ENCODE data around the gene C19orf73. TPM values are rescaled to one million over a fixed set of nuclear protein-coding genes. Genes with fewer than 3 reads are reported as not detected.
A peak's percentile ranks its signal among the peaks of the same experiment; 100 is the strongest.

The C19orf73 gene
- total and polyA plus RNA-seq, 9 of the 15 experiments (the other 6 are each of a cell fraction or from before 2014, with no cell fraction given), result 0.08 to 7.4 (median 1.4) TPM

GRCh38 chr19:49128545-49129237, 9.7 kb upstream of the C19orf73 start (continued):
- TF ChIP-seq JUND (IDR thresholded peaks at IDR 0.05; ENCODE audit: borderline replicate concordance, low read depth, low read length) (no peak), JUND (tag; IDR thresholded peaks at IDR 0.05; ENCODE audit: borderline replicate concordance, low read depth, low read length) (no peak), TFE3 (CRISPR knock-in tag; IDR thresholded peaks at IDR 0.05) (no peak), ELK3 (CRISPR knock-in tag; IDR thresholded peaks at IDR 0.05) (no peak), SMARCA4 (IDR thresholded peaks at IDR 0.05) (peak; percentile 41; the same call in 1 of the 2 replicates), SUPT5H (IDR thresholded peaks at IDR 0.05) (peak; percentile 64), ZNF324 (CRISPR knock-in tag; IDR thresholded peaks at IDR 0.05) (no peak), SAP30 (IDR thresholded peaks at IDR 0.05; ENCODE audit: borderline replicate concordance, insufficient read depth, low read depth, low read length, poor library complexity, severe bottlenecking) (peak; percentile 4), HMGN3 (IDR thresholded peaks at IDR 0.05; ENCODE audit: borderline replicate concordance, extremely low read depth, insufficient read length, low read depth, low read length) (no peak), DPF2 (IDR thresholded peaks at IDR 0.05) (peak; percentile 52; the same call in 1 of the 2 replicates), ZNF431 (CRISPR knock-in tag; IDR thresholded peaks at IDR 0.05) (no peak), PHF21A (IDR thresholded peaks at IDR 0.05; ENCODE audit: borderline replicate concordance, low read depth) (peak; percentile 79; the same call in 1 of the 2 replicates), ZC3H8 (IDR thresholded peaks at IDR 0.05) (no peak), NR4A1 (CRISPR knock-in tag; IDR thresholded peaks at IDR 0.05) (no peak), NR4A1 (tag; IDR thresholded peaks at IDR 0.05) (no peak), MXI1 (IDR thresholded peaks at IDR 0.05; ENCODE audit: low read depth, low read length) (no peak), NFRKB (IDR thresholded peaks at IDR 0.05; ENCODE audit: low read depth) (peak; percentile 34; the same call in 1 of the 2 replicates), HLTF (IDR thresholded peaks at IDR 0.05) (peak; percentile 64; the same call in 1 of the 2 replicates), BCOR (IDR thresholded peaks at IDR 0.05) (0 out of 2 replicates have a peak, but pooled peaks have one; percentile 25), PURB (CRISPR knock-in tag; IDR thresholded peaks at IDR 0.05; ENCODE audit: low read depth) (no peak), TRIM25 (IDR thresholded peaks at IDR 0.05; ENCODE audit: borderline replicate concordance) (no peak), ARHGAP35 (IDR thresholded peaks at IDR 0.05; ENCODE audit: partially characterized antibody) (no peak), HDAC1 (IDR thresholded peaks at IDR 0.05) (peak in 1 of 2 experiments; percentile 80; a peak in 1 of 4 replicates), TEAD4 (IDR thresholded peaks at IDR 0.05; ENCODE audit: low read length) (no peak), TEAD4 (CRISPR knock-in tag; IDR thresholded peaks at IDR 0.05; ENCODE audit: borderline replicate concordance) (no peak), SRSF7 (optimal IDR thresholded peaks at IDR 0.05; ENCODE audit: low read depth, low read length) (no peak), RBFOX2 (IDR thresholded peaks at IDR 0.05; ENCODE audit: low read depth, low read length) (no peak), KLF1 (tag; IDR thresholded peaks at IDR 0.05) (no peak)

Measured in K562 (cell line).